ENCODE results near the gene KIAA1614.

GRCh38 chr1:180967558-180967957 lies 54.9 kb downstream of the KIAA1614 start:
- TF ChIP-seq CTCF (IDR thresholded peaks at IDR 0.05; ENCODE audit: low read depth, low read length), result no peak
- TF ChIP-seq EZH2phosphoT487 (IDR thresholded peaks at IDR 0.05; ENCODE audit: low read depth), result no peak
